ENCODE results near the gene COLGALT1. TPM values are rescaled to one million over a fixed set of nuclear protein-coding genes. Genes with fewer than 3 reads are reported as not detected.

Gene COLGALT1
- polyA plus RNA-seq, 3 donors = 52.1 to 63.5 (median 53.2) TPM

DNA sequence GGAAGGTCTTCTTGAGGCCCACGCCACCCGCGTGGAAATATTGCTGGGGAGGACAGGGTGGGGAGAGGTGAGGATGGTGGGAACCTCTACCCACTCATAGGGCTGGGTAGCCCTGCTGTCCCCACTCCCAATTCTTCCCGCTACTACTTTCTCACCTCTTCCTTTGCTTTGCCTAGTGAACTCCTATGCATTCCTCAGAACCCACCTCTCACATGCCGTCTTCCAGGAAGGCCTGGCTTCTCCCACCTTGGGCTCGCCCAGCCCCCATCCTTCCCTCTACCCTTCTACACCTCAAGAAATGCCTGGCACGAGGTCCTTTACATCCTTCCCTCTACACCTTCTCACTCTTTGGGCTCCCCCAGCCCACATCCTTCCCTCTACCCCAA is 62.4 kb downstream of the COLGALT1 start:
- DNase-seq = no peak

DNA sequence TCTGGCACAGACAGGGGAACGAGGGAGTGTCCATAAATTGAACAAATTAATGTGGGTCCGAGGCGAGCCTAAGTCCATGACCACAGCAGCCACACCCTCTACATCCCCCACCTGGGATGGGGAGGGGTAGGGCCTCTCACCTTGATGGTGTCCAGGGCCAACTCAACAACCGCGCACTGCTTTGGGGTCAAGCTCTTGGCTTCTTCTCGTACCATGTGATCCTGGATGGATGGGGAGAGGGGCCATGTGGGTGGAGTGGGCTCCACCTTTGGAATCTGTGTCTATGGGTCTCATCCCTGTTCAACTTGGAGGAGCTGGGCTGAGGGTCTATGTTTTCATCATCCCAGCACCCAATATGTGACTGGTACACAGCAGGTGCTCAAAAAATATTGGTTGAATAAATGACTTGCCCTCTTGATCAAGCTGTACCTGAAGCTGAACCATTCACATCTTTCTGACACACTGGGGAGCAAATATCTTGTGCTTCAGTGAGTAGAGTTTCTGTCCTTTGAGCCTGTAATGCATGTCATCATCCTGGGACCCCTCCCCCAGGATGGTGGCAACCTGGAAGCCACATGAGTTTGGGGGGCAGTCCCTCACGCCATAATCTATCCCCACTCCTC is 62.9 kb downstream of the COLGALT1 start:
- DNase-seq = no peak

DNA sequence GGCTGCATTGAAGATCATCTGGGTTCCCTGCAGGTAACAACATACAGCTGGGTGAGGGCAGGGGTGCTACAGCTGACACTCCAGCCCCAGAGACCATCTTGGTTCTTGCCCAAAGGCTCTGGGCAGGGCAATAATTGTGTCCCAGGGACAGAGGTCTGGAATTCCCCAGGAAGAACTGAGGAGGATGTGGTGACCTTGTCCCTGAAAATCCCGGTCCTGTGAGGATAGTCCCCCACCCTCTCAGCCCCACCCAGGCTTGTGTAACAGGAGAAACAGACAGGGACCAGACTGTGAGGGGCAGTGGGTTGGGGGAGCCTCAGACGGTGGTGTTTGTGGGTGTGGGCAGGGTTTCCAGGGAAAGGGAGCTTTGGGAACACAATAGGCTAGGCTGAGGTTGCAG is 63.5 kb downstream of the COLGALT1 start:
- DNase-seq = no peak

DNA sequence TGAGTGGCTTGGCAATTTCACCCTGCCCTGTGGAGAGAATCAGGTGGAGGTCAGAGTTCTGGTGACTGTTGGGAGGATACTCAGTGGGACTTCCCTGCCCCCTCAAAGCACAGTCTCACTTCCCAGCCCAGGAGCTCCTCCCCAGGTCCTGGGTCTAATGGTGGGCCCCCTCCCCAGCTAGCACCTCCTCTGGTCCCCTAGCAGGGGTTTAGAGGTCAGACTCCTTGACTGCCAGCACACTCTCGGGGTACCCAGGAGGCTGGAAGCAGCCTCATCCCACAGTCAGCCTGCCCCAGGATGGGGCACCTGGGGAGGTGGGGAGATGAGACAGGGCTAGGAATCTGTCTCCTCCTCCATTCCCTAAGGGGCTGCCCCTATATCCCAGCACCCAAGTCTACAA is 65.2 kb downstream of the COLGALT1 start:
- DNase-seq = no peak

DNA sequence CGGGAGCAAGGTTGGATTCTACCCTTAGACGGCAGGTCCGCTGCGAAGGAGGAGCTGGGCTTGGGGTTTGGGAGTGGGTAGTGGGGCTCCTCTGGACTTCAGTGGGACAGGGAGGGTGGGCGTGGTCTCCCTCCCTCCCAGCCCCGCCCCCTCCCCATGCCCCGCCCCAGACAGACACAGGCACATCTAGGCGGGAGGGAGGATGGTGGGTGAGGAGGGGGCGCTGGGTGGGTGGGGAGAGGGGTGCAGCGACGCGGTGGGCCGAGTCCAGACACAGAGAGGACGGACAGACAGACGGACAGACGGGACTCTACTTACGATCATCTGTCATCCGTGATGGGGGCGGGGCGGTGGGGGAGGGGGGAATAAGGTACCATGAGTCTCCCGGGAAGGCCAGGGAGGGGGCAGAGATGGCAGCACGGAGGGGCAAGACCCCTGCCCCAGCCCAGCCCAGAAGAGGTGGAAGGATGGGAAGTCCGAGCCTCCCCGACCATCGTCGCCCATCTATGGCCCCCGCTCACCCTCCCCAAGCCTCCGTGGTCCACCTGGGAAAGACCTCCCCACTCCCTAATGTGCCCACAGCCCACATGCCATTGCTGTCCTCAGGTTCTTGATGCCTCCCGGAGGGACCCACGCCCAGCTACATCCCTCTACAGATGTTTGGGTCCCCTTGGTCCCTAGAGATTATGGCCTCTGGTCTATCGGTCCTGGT is 67.9 kb downstream of the COLGALT1 start:
- DNase-seq = no peak

DNA sequence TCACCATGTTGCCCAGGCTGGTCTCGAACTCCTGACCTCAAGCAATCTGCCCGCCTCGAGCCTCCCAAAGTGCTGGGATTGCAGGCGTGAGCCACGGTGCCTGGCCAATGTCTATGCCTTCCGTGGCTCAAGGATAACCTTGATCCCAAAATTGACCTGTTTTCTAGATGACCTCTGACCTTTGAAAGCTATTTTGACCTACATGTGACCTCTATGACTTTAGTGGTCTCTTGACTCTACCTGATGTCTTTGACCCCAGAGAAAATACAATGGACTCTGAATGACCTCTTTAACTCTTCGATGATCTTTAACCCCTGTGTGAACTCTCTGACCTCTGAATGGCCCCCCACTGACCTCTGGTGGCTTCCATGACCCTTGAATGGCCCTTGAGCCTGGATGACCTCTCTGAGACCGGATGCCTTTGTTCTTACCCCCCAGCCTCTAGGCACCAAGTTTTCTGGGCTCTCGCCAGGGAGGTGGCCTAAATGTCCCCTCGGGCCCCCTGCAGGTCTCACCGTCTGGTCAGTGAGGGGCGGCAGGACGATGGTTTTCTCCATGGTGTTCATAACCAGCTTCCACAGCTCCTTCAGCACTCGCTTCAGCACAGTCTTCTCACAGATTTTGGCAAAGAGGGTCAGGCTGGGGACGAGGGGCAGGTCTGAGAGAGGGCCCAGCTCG is 69.0 kb downstream of the COLGALT1 start:
- no peak for DNase-seq

DNA sequence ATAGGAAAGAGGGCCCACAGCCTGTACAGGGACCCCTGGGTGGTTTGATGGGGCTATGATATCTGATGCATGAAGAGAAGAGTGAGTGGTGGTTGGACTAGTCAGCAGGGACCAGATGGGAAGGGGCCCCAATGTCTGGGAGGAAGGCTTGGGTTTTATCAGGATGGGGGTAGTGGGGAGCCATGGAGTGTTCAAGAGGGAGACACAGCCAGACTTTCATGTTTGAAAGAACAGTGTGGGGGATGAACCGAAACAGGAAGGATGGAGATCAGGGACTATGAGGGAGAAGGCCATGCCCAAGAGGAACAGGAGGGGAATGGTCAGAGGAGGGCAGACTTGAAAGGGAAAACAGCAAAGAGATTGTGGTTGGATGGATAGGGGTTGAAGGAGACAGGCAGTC is 69.6 kb downstream of the COLGALT1 start:
- no peak for DNase-seq

DNA sequence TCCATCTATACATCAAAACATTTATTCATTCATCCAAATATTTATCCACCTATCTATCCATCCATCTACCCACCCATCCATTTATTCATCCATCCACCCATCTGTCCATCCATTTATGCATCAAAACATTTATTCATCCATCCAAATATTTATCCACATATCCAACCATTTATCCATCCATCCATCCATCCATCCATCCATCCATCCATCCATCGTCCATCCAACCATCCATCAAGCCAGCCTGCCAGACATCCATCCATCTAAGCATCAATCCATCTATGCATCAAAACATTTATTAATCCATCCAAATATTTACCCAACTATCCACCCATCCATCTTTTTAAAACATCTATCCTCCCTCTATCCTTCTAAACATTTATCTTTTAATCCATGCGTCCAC is 70.5 kb downstream of the COLGALT1 start:
- no peak for DNase-seq

DNA sequence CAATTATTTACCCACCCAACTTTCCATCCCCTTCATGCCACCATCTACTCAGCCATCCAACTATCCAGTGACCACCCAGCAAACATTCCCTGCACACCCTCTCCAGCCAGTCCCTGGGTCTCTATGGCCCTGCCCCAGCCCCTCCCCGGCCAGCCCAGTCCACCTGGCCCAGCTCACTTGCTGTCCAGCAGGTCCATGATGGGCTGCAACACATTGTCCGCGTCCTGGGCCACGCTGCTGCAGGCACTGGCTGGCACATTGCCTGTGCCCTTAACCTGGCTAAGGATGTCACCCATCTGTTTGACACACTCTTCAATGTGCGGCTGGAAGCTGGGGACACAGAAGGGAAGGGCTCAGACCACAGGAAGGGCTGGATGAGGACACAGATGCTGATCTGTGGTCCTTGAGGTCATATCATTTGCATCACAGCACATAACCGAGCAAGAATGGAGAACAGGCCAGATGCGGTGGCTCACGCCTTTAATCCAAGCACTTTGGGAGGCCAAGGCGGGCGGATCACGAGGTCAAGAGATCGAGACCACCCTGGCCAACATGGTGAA is 71.1 kb downstream of the COLGALT1 start:
- no peak for DNase-seq

DNA sequence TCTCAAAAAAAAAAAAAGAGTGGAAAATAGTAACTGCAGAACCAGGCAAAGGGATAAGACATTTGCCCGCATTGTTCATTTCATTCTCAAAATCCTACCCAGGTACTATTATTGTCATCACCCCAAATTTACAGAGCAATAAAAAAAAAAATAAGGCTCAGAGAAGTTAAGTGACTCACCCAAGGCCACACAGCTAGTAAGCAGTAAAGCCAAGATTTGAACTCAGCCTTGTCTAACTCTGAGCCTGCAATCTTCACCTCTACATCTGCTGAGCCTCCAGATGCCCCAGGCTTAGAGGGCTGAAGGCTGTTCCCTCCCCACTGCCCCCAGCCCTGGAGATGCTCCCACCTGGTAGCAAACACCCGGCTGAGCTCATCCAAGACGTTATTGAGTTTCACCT is 71.7 kb downstream of the COLGALT1 start:
- DNase-seq = no peak

DNA sequence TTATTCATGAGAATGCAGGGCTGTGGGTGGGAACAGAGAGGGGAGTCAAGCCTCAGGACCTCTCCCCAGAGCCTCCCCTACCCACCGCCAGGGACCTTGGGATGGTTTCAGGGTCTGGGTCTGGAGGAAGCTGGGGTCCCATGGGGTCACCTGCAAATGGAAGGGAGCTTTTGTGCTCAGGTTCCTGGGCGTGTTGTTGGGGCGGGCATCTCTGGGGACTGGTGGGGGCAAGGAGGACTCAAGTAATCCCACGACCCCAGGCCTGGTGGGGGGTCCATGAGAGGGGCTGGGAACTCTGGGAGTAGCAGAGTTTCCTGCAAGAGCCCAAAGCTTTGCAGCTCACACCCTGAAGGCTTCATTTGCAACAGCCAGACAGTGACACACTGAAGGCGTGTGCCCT is 72.5 kb downstream of the COLGALT1 start:
- no peak for DNase-seq

DNA sequence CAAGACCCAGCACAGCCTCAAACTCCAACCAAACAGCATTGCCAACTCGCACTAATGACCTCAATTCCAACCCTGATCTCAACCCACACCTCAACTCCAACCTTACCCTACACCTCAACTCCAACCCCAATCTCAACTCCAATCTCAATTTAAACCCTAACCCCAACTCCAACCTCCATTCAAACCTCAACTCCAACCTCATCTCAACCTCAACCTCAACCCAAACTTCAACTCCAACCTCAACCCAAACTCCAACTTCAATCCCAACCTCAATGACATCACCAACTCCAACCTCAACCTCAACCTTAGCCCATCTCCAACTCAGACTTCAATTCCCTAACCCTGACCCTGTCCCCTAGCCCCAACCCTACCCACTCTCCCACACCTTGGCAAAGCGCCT is 74.3 kb downstream of the COLGALT1 start:
- DNase-seq = no peak

DNA sequence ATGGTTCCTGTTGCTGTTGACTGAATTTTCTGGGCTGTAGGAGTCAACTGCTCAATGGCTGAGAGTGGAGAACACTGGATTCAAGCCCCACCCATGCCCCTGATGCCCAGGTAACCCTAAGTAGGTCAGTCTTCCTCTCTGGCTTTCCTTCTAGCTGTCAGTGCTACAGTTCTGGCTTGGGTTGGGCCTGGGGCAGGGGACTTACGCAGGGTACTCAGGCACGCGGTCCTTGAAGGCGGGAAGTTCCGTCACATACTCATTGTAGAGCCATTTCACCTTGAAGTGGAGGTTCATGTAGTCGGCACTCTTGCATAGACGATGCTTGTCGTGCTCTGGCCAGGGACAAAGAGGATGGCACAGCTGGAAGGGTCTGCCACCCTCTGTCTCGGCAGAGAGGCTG is 77.1 kb downstream of the COLGALT1 start:
- DNase-seq = no peak

Other genes with a start within 250 kb of the COLGALT1 start
- gene MRPL34, start 249.8 kb upstream of the COLGALT1 start, polyA plus RNA-seq (ENCODE audit: insufficient read length in 3 of 3) = 10 to 100 TPM; 59.2 to 71.3 (median 63.5) TPM
- gene DDA1, start 246.1 kb upstream of the COLGALT1 start, polyA plus RNA-seq (ENCODE audit: insufficient read length in 3 of 3) = 10 to 100 TPM; 34.6 to 42.5 (median 40.7) TPM
- gene ANO8, start 220.8 kb upstream of the COLGALT1 start, polyA plus RNA-seq (ENCODE audit: insufficient read length in 3 of 3) = 10 to 100 TPM; 11.2 to 17.0 (median 16.4) TPM
- gene GTPBP3, start 218.1 kb upstream of the COLGALT1 start, polyA plus RNA-seq (ENCODE audit: insufficient read length in 3 of 3) = 10 to 100 TPM; 17.4 to 39.2 (median 34.1) TPM
- 100 to 1,000 TPM; 167 to 245 (median 205) TPM for gene PLVAP, start 178.3 kb upstream of the COLGALT1 start, polyA plus RNA-seq (ENCODE audit: insufficient read length in 3 of 3)
- gene CCDC194, start 161.5 kb upstream of the COLGALT1 start, polyA plus RNA-seq (ENCODE audit: insufficient read length in 3 of 3) = 1 to 10 TPM; 1.8 to 7.3 (median 6.7) TPM
- gene BST2, start 150.0 kb upstream of the COLGALT1 start, polyA plus RNA-seq (ENCODE audit: insufficient read length in 3 of 3) = 100 to 1,000 TPM; 130 to 149 (median 140) TPM
- gene MVB12A, start 135.6 kb upstream of the COLGALT1 start, polyA plus RNA-seq (ENCODE audit: insufficient read length in 3 of 3) = 10 to 100 TPM; 68.3 to 87.5 (median 73.0) TPM
- gene TMEM221, start 107.0 kb upstream of the COLGALT1 start, polyA plus RNA-seq (ENCODE audit: insufficient read length in 3 of 3) = 1 to 10 TPM; 2.5 to 3.2 (median 3.1) TPM
- under 1 TPM in 1 of 3 donors, not detected in 2; 0.25 TPM for gene NXNL1, start 94.7 kb upstream of the COLGALT1 start, polyA plus RNA-seq (ENCODE audit: insufficient read length in 3 of 3)
- 10 to 100 TPM; 14.0 to 22.6 (median 19.6) TPM for gene SLC27A1, start 85.1 kb upstream of the COLGALT1 start, polyA plus RNA-seq (ENCODE audit: insufficient read length in 3 of 3)
- gene PGLS, start 44.0 kb upstream of the COLGALT1 start, polyA plus RNA-seq (ENCODE audit: insufficient read length in 3 of 3) = 10 to 100 TPM; 74.5 to 92.6 (median 86.3) TPM
- gene UNC13A, start 132.7 kb downstream of the COLGALT1 start, polyA plus RNA-seq (ENCODE audit: insufficient read length in 3 of 3) = under 1 TPM; 0.16 to 0.26 (median 0.21) TPM
- gene MAP1S, start 163.8 kb downstream of the COLGALT1 start, polyA plus RNA-seq (ENCODE audit: insufficient read length in 3 of 3) = 10 to 100 TPM; 34.7 to 50.9 (median 43.6) TPM
- 1 to 10 TPM; 2.5 to 2.7 (median 2.5) TPM for gene FCHO1, start 195.8 kb downstream of the COLGALT1 start, polyA plus RNA-seq (ENCODE audit: insufficient read length in 3 of 3)
- gene B3GNT3, start 239.5 kb downstream of the COLGALT1 start, polyA plus RNA-seq (ENCODE audit: insufficient read length in 3 of 3) = 10 to 100 TPM in 1 of 3 donors, 1 to 10 TPM in 2; 8.7 to 13.3 (median 8.8) TPM